Measurements from ENCODE around the gene CLCN2.
A peak's percentile ranks its signal among the peaks of the same experiment; 100 is the strongest.

CLCN2 gene

GRCh38 chr3:184346480-184347190, 14.8 kb downstream of the CLCN2 start:
- no peak overlapping the region for H4K8ac ChIP-seq (ENCODE audit: low read depth, low read length)
- H3K79me1 ChIP-seq (ENCODE audit: low read length): no peaks in the 10 kb centered on the region
- no CpG with 5 or more reads among the region's 20 CpGs for WGBS (ENCODE audit: extremely low coverage, insufficient coverage, low lambda C conversion rate)
- H3K4me2 ChIP-seq (ENCODE audit: low read length): no peak overlapping the region
- no peak overlapping the region for H3K4ac ChIP-seq (ENCODE audit: low read depth, low read length)
- H2AK5ac ChIP-seq (ENCODE audit: low read length): no peak overlapping the region
- H3K4me1 ChIP-seq (ENCODE audit: control insufficient read depth, low read depth, low read length): peaks cover 4% of the 10 kb centered on the region
- no peak overlapping the region for H3K18ac ChIP-seq (ENCODE audit: low read length)
- H2BK5ac ChIP-seq (ENCODE audit: low read length): no peak overlapping the region
- H3K79me2 ChIP-seq (ENCODE audit: control insufficient read depth, insufficient read depth, low read length): no peaks in the 10 kb centered on the region
- no peak overlapping the region for H2BK15ac ChIP-seq (replicated peaks; ENCODE audit: low read depth)
- H3K36me3 ChIP-seq (ENCODE audit: control insufficient read depth, insufficient read depth, low read length): peaks cover 5% of the 10 kb centered on the region
- DNase-seq: no peak
- no peak overlapping the region for H3K56ac ChIP-seq (ENCODE audit: low read length)
- H3K27ac ChIP-seq (ENCODE audit: low read depth, low read length): no peak overlapping the region
- H3K23ac ChIP-seq (ENCODE audit: low read length): no peak overlapping the region
- H3K27me3 ChIP-seq (ENCODE audit: insufficient read depth, low read length, poor library complexity): no peaks in the 10 kb centered on the region
- no peak overlapping the region for H2BK120ac ChIP-seq (ENCODE audit: low read depth, low read length)
- H4K5ac ChIP-seq (ENCODE audit: low read length): no peak overlapping the region
- no peak overlapping the region for H3K4me3 ChIP-seq (ENCODE audit: low read length)
- H3K9ac ChIP-seq (ENCODE audit: low read length): no peak overlapping the region

- Histone ChIP-seq H3K4me3 (ENCODE audit: low read length) (no peak overlapping the region), H3K4ac (ENCODE audit: low read depth, low read length) (no peak overlapping the region), H2BK5ac (ENCODE audit: low read length) (no peak overlapping the region), H2AK5ac (ENCODE audit: low read length) (no peak overlapping the region), H2BK15ac (replicated peaks; ENCODE audit: low read depth) (no peak overlapping the region), H3K4me1 (ENCODE audit: control insufficient read depth, low read depth, low read length) (peaks cover 4% of the 10 kb centered on the region), H3K9ac (ENCODE audit: low read length) (peak overlapping the region; percentile 29), H3K36me3 (ENCODE audit: control insufficient read depth, insufficient read depth, low read length) (peaks cover 5% of the 10 kb centered on the region), H3K27ac (ENCODE audit: low read depth, low read length) (no peak overlapping the region), H2BK120ac (ENCODE audit: low read depth, low read length) (no peak overlapping the region), H3K4me2 (ENCODE audit: low read length) (no peak overlapping the region), H3K79me1 (ENCODE audit: low read length) (no peaks in the 10 kb centered on the region), H3K56ac (ENCODE audit: low read length) (peak overlapping the region; percentile 49), H4K8ac (ENCODE audit: low read depth, low read length) (no peak overlapping the region), H3K27me3 (ENCODE audit: insufficient read depth, low read length, poor library complexity) (no peaks in the 10 kb centered on the region), H3K18ac (ENCODE audit: low read length) (no peak overlapping the region), H3K23ac (ENCODE audit: low read length) (no peak overlapping the region), H3K79me2 (ENCODE audit: control insufficient read depth, insufficient read depth, low read length) (no peaks in the 10 kb centered on the region), H4K5ac (ENCODE audit: low read length) (no peak overlapping the region)
- WGBS (ENCODE audit: extremely low coverage, insufficient coverage, low lambda C conversion rate): no CpG with 5 or more reads among the region's 14 CpGs
- peak; percentile 96 for DNase-seq
Observed at GRCh38 chr3:184345317-184346144, 15.9 kb downstream of the CLCN2 start.

GRCh38 chr3:184344579-184345316, 16.7 kb downstream of the CLCN2 start:
- no CpG with 5 or more reads among the region's 24 CpGs for WGBS (ENCODE audit: extremely low coverage, insufficient coverage, low lambda C conversion rate)
- Histone ChIP-seq H3K36me3 (ENCODE audit: control insufficient read depth, insufficient read depth, low read length) (peaks cover 5% of the 10 kb centered on the region), H3K27ac (ENCODE audit: low read depth, low read length) (no peak overlapping the region)

GRCh38 chr3:184343200-184343876, 18.1 kb downstream of the CLCN2 start:
- H3K4me2 ChIP-seq (ENCODE audit: low read length): no peak overlapping the region
- no CpG with 5 or more reads among the region's 5 CpGs for WGBS (ENCODE audit: extremely low coverage, insufficient coverage, low lambda C conversion rate)
- no peaks in the 10 kb centered on the region for H3K27me3 ChIP-seq (ENCODE audit: insufficient read depth, low read length, poor library complexity)
- H3K4me3 ChIP-seq (ENCODE audit: low read length): no peak overlapping the region
- H3K4ac ChIP-seq (ENCODE audit: low read depth, low read length): no peak overlapping the region
- H2AK5ac ChIP-seq (ENCODE audit: low read length): no peak overlapping the region
- H3K4me1 ChIP-seq (ENCODE audit: control insufficient read depth, low read depth, low read length): peaks cover 4% of the 10 kb centered on the region
- H3K23ac ChIP-seq (ENCODE audit: low read length): no peak overlapping the region
- no peak overlapping the region for H3K56ac ChIP-seq (ENCODE audit: low read length)
- no peak overlapping the region for H2BK5ac ChIP-seq (ENCODE audit: low read length)
- no peak overlapping the region for H2BK120ac ChIP-seq (ENCODE audit: low read depth, low read length)
- no peak overlapping the region for H2BK15ac ChIP-seq (replicated peaks; ENCODE audit: low read depth)
- DNase-seq: no peak
- peaks cover 5% of the 10 kb centered on the region for H3K36me3 ChIP-seq (ENCODE audit: control insufficient read depth, insufficient read depth, low read length)
- no peaks in the 10 kb centered on the region for H3K79me1 ChIP-seq (ENCODE audit: low read length)
- no peak overlapping the region for H3K18ac ChIP-seq (ENCODE audit: low read length)
- H4K8ac ChIP-seq (ENCODE audit: low read depth, low read length): no peak overlapping the region
- H3K27ac ChIP-seq (ENCODE audit: low read depth, low read length): no peak overlapping the region
- no peaks in the 10 kb centered on the region for H3K79me2 ChIP-seq (ENCODE audit: control insufficient read depth, insufficient read depth, low read length)
- no peak overlapping the region for H4K5ac ChIP-seq (ENCODE audit: low read length)
- no peak overlapping the region for H3K9ac ChIP-seq (ENCODE audit: low read length)

More at GRCh38 chr3:184344579-184345316, 16.7 kb downstream of the CLCN2 start:
- Histone ChIP-seq H2BK5ac (ENCODE audit: low read length) (no peak overlapping the region), H3K4ac (ENCODE audit: low read depth, low read length) (no peak overlapping the region), H3K4me3 (ENCODE audit: low read length) (no peak overlapping the region), H3K23ac (ENCODE audit: low read length) (no peak overlapping the region), H3K4me1 (ENCODE audit: control insufficient read depth, low read depth, low read length) (peaks cover 4% of the 10 kb centered on the region), H3K18ac (ENCODE audit: low read length) (no peak overlapping the region), H2BK15ac (replicated peaks; ENCODE audit: low read depth) (no peak overlapping the region), H4K8ac (ENCODE audit: low read depth, low read length) (no peak overlapping the region), H3K79me2 (ENCODE audit: control insufficient read depth, insufficient read depth, low read length) (no peaks in the 10 kb centered on the region), H3K56ac (ENCODE audit: low read length) (peak overlapping the region; percentile 15), H3K79me1 (ENCODE audit: low read length) (no peaks in the 10 kb centered on the region), H3K9ac (ENCODE audit: low read length) (no peak overlapping the region), H3K4me2 (ENCODE audit: low read length) (no peak overlapping the region), H2BK120ac (ENCODE audit: low read depth, low read length) (no peak overlapping the region), H3K27me3 (ENCODE audit: insufficient read depth, low read length, poor library complexity) (no peaks in the 10 kb centered on the region), H4K5ac (ENCODE audit: low read length) (no peak overlapping the region), H2AK5ac (ENCODE audit: low read length) (no peak overlapping the region)
- no peak for DNase-seq

- H3K56ac ChIP-seq (ENCODE audit: low read length): no peak overlapping the region
- no peak overlapping the region for H2AK5ac ChIP-seq (ENCODE audit: low read length)
- no peak overlapping the region for H2BK120ac ChIP-seq (ENCODE audit: low read depth, low read length)
- no CpG with 5 or more reads among the region's 7 CpGs for WGBS (ENCODE audit: extremely low coverage, insufficient coverage, low lambda C conversion rate)
- H3K36me3 ChIP-seq (ENCODE audit: control insufficient read depth, insufficient read depth, low read length): peaks cover 5% of the 10 kb centered on the region
- no peak overlapping the region for H3K18ac ChIP-seq (ENCODE audit: low read length)
- H3K9ac ChIP-seq (ENCODE audit: low read length): no peak overlapping the region
- no peak overlapping the region for H4K8ac ChIP-seq (ENCODE audit: low read depth, low read length)
- H3K4me1 ChIP-seq (ENCODE audit: control insufficient read depth, low read depth, low read length): peaks cover 4% of the 10 kb centered on the region
- no peak overlapping the region for H3K4me3 ChIP-seq (ENCODE audit: low read length)
- H3K79me1 ChIP-seq (ENCODE audit: low read length): no peaks in the 10 kb centered on the region
- no peak overlapping the region for H3K4me2 ChIP-seq (ENCODE audit: low read length)
- no peaks in the 10 kb centered on the region for H3K27me3 ChIP-seq (ENCODE audit: insufficient read depth, low read length, poor library complexity)
- no peak overlapping the region for H4K5ac ChIP-seq (ENCODE audit: low read length)
- no peak overlapping the region for H2BK15ac ChIP-seq (replicated peaks; ENCODE audit: low read depth)
- H3K79me2 ChIP-seq (ENCODE audit: control insufficient read depth, insufficient read depth, low read length): no peaks in the 10 kb centered on the region
- no peak overlapping the region for H3K23ac ChIP-seq (ENCODE audit: low read length)
- no peak overlapping the region for H2BK5ac ChIP-seq (ENCODE audit: low read length)
- H3K27ac ChIP-seq (ENCODE audit: low read depth, low read length): no peak overlapping the region
- no peak overlapping the region for H3K4ac ChIP-seq (ENCODE audit: low read depth, low read length)
- DNase-seq: no peak
Observed at GRCh38 chr3:184341925-184342324, 19.5 kb downstream of the CLCN2 start.

Measured in mesendoderm (in vitro differentiated cells).